Upper lobe of left lung (tissue), 4 donors: ENCODE results near the gene TBXAS1.

Experiments used
- EP300 ChIP-seq, 4 donors: sonication (generic); formaldehyde crosslinking; IDR thresholded peaks; one replicate each; pipeline ENCODE4 v1.5.1; 2017; ENCODE audit warnings: antibody characterized with exemption in 4 of 4, control low read depth in 2 of 4
- POLR2A ChIP-seq, 4 donors: fragments of 450-650 bp; IDR thresholded peaks; one replicate each; pipeline ENCODE4 v1.5.1; 2016 to 2017; ENCODE audit warnings: antibody characterized with exemption in 4 of 4, mild to moderate bottlenecking in 2 of 4
- POLR2AphosphoS5 ChIP-seq, 2 donors: sonication (generic); formaldehyde crosslinking; IDR thresholded peaks; one replicate each; pipeline ENCODE4 v1.5.1; 2017; ENCODE audit warnings: antibody characterized with exemption in 2 of 2
- TF ChIP-seq, protein P1 (sequence below), 6 experiments: fragments of 450-650 bp in 4 of 6; fragments of 200-600 bp in 2 of 6; sonication (generic) in 2 of 6; IDR thresholded peaks; one replicate each; pipeline ENCODE4 v1.5.1; 2016 to 2019; ENCODE audit warnings: antibody characterized with exemption in 6 of 6

DNA sequence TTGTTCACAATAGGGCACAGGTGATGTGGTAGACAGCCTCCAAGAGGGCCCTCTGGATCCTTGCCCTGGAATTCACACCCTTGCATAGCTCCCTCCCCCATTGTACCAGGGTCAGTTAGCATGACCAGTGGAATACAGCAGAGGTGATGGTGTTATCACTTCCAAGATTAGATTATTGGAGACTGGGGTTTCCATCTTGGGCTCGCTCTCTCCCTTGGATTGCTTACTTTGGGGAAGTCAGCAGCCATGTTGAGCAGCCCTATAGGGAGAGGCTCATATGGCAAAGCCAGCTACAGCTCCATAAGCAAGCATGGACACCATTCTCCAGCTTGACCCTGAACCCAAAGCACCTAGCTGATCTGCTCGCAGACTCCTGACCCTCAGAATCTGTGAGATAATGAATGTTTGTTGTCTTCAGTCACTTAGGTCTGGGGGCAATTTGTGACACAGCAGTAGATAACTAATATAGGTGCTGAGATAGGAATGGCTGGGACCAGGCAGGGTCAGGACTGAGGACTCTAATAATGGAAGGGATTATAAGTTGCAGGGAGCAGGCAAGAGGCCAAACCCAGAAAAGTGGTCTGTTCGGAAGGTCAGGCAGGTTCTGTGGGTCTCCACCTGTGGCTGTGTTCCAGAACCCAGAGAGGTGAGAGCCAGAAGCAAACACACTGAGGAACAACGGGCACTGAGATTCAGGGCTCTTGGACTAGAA lies 22.9 kb downstream of the TBXAS1 start:
- TF ChIP-seq, protein P1, sequence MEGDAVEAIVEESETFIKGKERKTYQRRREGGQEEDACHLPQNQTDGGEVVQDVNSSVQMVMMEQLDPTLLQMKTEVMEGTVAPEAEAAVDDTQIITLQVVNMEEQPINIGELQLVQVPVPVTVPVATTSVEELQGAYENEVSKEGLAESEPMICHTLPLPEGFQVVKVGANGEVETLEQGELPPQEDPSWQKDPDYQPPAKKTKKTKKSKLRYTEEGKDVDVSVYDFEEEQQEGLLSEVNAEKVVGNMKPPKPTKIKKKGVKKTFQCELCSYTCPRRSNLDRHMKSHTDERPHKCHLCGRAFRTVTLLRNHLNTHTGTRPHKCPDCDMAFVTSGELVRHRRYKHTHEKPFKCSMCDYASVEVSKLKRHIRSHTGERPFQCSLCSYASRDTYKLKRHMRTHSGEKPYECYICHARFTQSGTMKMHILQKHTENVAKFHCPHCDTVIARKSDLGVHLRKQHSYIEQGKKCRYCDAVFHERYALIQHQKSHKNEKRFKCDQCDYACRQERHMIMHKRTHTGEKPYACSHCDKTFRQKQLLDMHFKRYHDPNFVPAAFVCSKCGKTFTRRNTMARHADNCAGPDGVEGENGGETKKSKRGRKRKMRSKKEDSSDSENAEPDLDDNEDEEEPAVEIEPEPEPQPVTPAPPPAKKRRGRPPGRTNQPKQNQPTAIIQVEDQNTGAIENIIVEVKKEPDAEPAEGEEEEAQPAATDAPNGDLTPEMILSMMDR (IDR thresholded peaks at IDR 0.05): no peak
- TF ChIP-seq POLR2A (IDR thresholded peaks at IDR 0.05) (no peak), EP300 (IDR thresholded peaks at IDR 0.05) (no peak), POLR2AphosphoS5 (IDR thresholded peaks at IDR 0.05) (no peak)
